ENCODE data around the gene AP5Z1.

AP5Z1 gene

DNA sequence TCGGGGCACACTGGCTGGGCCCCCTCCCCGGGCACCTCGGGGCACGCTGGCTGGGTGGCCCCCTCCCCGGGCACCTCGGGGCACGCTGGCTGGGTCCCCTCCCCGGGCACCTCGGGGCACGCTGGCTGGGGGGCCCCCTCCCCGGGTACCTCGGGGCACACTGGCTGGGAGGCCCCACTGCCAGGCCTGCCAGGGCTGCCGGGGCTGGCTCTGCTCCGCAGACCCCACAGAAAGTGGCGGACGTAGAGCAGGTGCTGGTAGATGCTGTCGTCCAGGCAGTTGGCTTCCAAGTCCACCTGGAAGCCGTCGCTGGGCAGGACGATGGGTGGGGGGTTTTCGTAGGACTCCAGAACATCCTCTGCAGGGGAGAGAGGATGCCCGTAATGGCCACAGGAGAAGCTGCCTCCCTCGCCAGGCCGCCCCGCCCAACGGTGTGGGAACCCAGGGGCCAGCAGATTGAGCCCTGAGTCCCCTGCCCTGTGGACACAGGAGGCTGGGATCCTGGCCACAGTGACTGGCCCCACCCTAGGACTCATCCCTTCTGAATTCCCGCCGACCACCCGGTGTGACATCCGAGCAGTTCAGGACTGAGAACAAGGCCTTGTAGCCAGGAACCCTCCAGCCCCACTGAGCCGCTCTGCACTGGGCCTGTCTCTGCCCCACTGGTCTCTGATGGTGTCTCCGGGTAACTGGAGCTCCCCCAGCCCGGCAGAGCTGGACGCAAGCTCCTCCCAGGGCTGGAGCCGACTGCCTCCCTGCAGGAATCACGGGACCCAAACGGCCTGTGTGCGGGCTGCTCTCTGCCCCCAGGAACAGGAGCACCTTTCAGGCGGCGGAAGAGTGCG, 28.2 kb downstream of the AP5Z1 start:
- no peak for DNase-seq (ENCODE audit: low spot score)

GRCh38 chr7:4805110-4805983, 29.9 kb downstream of the AP5Z1 start:
- DNase-seq (ENCODE audit: low spot score) = no peak

DNA sequence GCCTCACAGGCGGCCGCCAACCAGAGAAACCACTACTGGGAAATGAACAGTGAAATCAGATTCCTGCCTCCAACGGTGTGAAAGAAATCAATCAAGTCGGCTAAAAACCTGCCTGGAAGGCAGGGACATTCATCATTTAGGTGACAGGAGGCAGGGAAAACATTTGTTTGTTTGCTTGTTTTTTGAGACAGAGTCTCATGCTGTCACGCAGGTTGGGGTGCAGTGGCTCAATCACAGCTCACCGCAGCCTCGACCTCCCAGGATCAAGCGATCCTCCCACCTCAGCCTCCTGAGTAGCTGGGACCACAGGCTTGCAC, 30.5 kb downstream of the AP5Z1 start:
- DNase-seq (ENCODE audit: low spot score) = no peak

- DNase-seq (ENCODE audit: low spot score) = no peak
Observed at GRCh38 chr7:4806983-4807597, 31.7 kb downstream of the AP5Z1 start.

DNA sequence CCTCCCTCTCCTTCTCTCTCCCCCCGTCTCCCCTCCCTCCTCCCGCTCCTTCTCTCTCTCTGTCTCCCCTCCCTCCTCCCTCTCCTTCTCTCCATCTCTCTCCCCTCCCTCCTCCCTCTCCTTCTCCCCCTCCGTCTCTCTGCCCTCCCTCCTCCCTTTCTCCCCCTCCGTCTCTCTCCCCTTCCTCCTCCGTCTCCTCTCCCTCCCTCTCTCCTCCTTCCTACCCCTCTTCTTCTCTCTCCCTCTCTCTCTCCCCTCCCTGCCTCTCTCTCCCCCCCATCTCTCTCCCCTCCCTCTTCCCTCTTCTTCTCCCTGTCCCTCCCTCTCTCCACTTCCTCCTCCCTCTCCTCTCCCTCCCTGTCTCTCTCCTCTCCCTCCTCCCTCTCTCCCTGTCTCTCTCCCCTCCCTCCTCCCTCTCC, 32.2 kb downstream of the AP5Z1 start:
- DNase-seq (ENCODE audit: low spot score) = no peak

GRCh38 chr7:4808026-4808425, 32.6 kb downstream of the AP5Z1 start:
- DNase-seq (ENCODE audit: low spot score) = no peak

DNA sequence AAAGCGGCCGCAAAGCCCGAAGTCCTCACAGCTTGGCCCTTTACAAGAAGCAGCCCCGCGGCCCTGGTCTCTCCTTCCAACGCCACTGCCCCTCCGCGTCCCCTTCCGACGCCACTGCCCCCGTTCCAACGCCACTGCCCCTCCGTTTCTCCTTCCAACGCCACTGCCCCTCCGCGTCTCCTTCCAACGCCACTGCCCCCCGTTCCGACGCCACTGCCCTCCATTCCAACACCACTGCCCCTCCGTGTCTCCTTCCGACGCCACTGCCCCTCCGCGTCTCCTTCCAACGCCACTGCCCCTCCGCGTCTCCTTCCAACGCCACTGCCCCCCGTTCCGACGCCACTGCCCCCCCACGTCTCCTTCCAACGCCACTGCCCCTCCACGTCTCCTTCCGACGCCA, 33.1 kb downstream of the AP5Z1 start:
- DNase-seq (ENCODE audit: low spot score) = no peak

- DNase-seq (ENCODE audit: low spot score) = no peak
Observed at GRCh38 chr7:4809091-4809591, 33.7 kb downstream of the AP5Z1 start.

GRCh38 chr7:4809666-4810065, 34.2 kb downstream of the AP5Z1 start:
- DNase-seq (ENCODE audit: low spot score) = peak; percentile 93

- no peak for DNase-seq (ENCODE audit: low spot score)
Observed at GRCh38 chr7:4814433-4814832, 39.0 kb downstream of the AP5Z1 start.

DNA sequence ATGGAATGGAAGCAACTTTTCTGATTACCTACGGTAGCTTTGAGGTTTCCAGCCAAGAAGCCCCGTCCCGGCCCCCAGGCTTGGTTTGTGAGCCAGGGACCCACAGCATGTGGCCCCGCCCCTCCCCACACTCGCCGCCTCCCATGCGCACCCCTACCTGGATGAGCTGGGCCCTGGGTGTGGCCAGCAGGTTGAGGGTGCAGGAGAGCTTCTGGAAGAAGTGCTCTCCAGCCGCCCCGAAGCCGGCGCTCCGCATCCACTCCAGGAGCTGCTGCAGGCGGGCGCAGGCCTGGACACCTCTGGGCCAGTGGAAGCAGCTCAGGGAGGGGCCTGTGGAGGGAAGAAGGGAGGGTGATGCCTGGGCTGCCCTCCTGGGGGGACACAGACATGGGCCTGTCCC, 39.7 kb downstream of the AP5Z1 start:
- no peak for DNase-seq (ENCODE audit: low spot score)

DNA sequence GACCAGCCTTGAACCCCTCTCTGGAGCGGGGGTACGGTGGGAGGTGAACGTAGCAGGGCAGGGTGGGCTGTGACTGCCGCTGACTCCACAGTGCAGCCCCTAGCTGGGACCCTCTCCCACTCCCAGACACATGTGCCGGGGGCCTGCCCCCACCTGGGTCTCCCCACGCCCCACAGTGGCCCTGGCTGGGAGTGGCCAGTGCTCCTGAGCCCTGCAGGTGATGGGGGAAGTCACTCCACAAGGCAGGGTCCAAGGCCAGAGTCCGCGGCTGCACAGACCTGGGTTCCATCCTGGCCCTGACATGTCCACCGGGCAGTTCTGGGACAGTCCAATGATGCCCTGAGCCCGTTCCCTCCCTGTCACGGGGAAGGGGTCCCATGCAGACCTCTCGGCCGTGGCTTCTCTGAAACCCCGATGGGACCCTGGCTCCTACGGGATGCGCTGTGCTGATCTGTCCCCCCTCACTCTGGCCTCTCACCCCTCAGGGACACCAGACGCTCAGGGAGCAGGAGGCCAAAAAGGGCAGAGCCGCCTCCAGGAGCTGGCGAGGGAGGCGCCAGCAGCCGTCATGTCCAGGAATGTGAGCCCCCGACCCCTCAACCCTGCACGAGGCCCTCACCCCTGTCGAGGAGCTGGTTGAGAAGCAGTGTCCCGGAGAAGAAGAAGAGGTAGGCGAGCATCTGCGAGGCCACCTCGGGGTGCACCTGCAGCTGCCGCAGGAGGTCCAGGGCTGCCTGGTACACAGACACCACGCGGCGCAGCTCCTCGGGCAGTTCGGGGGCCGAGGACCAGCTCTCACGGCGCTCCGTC, 40.4 kb downstream of the AP5Z1 start:
- no peak for DNase-seq (ENCODE audit: low spot score)

- no peak for DNase-seq (ENCODE audit: low spot score)
Observed at GRCh38 chr7:4816419-4817080, 41.1 kb downstream of the AP5Z1 start.

- no peak for DNase-seq (ENCODE audit: low spot score)
Observed at GRCh38 chr7:4817178-4817901, 41.9 kb downstream of the AP5Z1 start.

GRCh38 chr7:4818000-4818794, 42.8 kb downstream of the AP5Z1 start:
- no peak for DNase-seq (ENCODE audit: low spot score)

DNA sequence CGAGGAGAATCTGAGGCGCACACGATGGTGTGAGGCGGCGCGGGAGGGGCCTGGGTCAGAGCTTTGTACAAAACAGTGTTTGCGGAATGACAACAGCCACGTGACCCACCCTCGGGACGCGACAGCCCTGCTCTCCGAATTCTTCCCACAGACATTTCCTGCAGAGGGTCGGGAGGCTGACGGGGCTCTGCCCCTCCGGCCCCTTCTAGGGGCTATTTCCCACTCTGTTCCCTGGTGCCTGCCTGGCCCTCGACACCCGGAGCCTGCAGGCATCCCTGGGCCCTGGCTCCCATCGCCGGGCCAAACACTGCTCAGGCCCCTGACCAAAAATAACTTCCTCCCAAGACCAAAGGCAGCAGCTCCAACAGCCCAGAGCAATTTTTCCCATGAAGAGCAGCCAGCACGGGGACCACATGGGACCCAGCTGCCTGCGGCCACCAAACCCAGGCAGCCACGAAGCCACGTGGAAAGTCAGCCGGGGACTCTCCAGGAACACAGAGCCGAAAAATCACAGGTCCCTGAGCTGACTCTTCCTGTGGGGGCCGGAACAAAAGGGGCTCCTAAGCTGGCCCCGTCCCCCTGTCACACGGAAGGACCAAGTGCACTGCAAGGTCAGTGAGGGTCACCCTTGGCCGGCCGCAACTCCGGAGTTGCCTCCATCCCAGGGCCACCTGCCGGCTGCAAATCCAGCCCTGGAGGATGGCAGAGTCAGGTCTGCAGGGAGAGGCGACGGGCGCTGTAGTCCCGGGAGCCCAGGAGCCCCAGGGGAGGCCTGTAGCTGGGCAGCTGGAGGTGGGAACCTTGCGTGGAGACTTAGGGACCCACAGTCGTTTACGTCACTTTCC, 44.4 kb downstream of the AP5Z1 start:
- no peak for DNase-seq (ENCODE audit: low spot score)

GRCh38 chr7:4820405-4820966, 45.1 kb downstream of the AP5Z1 start:
- DNase-seq (ENCODE audit: low spot score) = no peak

DNA sequence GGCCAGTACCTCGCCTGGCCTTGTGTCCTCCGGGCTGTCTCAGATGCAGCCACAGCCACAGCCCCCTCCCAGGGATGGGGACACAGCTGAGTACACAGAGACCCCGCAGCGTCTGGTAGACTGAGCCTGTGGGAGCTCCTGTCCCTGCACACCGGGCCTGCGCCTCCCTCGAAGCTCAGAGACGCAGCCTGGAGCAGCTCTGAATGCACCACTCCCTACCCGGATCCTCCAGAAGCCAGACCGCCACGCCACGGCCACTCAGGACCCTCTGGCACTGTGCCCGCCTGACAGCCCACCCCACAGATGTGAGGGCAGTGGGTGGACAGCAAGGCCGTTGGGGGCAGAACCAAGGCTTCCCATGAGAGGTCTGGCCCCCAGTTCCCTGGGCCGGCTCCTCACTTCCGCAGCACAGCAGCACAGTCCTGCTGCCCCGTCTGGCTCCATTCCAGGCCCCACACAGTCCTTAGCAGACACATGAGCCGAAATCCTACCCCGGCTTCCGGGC, 45.6 kb downstream of the AP5Z1 start:
- DNase-seq (ENCODE audit: low spot score) = no peak

All from kidney tubule cell (primary cell).